Skeletal muscle satellite cell (primary cell): Measurements from ENCODE around the gene MTFR1L.

Experiments
- H3K27me3 ChIP-seq: 2 replicates; pipeline ENCODE4 v1.7.0; 2013; ENCODE audit warnings: low read length; ENCODE audit not compliant: control insufficient read depth, insufficient read depth
- H3K36me3 ChIP-seq: 2 replicates; pipeline ENCODE4 v1.7.0; 2013; ENCODE audit warnings: mild to moderate bottlenecking, control low read depth, low read length; ENCODE audit not compliant: insufficient read depth
- H3K4me1 ChIP-seq: 2 replicates; pipeline ENCODE4 v1.7.0; 2013; ENCODE audit warnings: low read length; ENCODE audit not compliant: control insufficient read depth, insufficient read depth
- H3K4me2 ChIP-seq: 2 replicates; pipeline ENCODE4 v1.7.0; 2013; ENCODE audit warnings: mild to moderate bottlenecking, low read length
- H3K4me3 ChIP-seq: 2 replicates; pipeline ENCODE4 v1.7.0; 2013; ENCODE audit warnings: low read length
- H3K9ac ChIP-seq: 2 replicates; pipeline ENCODE4 v1.7.0; 2013; ENCODE audit warnings: mild to moderate bottlenecking, low read depth, low read length, moderate library complexity
- H3K9me3 ChIP-seq: replicated peaks from 2 replicates; pipeline ENCODE4 v1.7.0; 2013; ENCODE audit warnings: mild to moderate bottlenecking, control low read depth, low read length

Gene MTFR1L

GRCh38 chr1:25804244-25804963 lies 15.3 kb upstream of the MTFR1L start:
- Histone ChIP-seq H3K9ac (peak overlapping the region; percentile 3), H3K4me2 (peak overlapping the region; percentile 5), H3K9me3 (no peaks in the 10 kb centered on the region), H3K4me1 (peaks cover 35% of the 10 kb centered on the region), H3K4me3 (no peak overlapping the region), H3K36me3 (peaks cover 13% of the 10 kb centered on the region), H3K27me3 (no peaks in the 10 kb centered on the region)

GRCh38 chr1:25804964-25805862 lies 14.5 kb upstream of the MTFR1L start:
- Histone ChIP-seq H3K36me3 (peaks cover 19% of the 10 kb centered on the region), H3K9ac (no peak overlapping the region), H3K4me1 (peaks cover 35% of the 10 kb centered on the region), H3K27me3 (no peaks in the 10 kb centered on the region), H3K4me2 (peak overlapping the region; percentile 59), H3K4me3 (no peak overlapping the region), H3K9me3 (no peaks in the 10 kb centered on the region)

GRCh38 chr1:25805863-25806225 lies 13.9 kb upstream of the MTFR1L start:
- Histone ChIP-seq H3K9me3 (no peaks in the 10 kb centered on the region), H3K4me2 (peak overlapping the region; percentile 59), H3K36me3 (peaks cover 26% of the 10 kb centered on the region), H3K4me3 (peak overlapping the region; percentile 21), H3K27me3 (no peaks in the 10 kb centered on the region), H3K9ac (no peak overlapping the region), H3K4me1 (peaks cover 32% of the 10 kb centered on the region)

GRCh38 chr1:25806418-25806817 lies 13.3 kb upstream of the MTFR1L start:
- Histone ChIP-seq H3K9me3 (no peaks in the 10 kb centered on the region), H3K4me2 (peak overlapping the region; percentile 59), H3K27me3 (no peaks in the 10 kb centered on the region), H3K36me3 (peaks cover 31% of the 10 kb centered on the region), H3K4me1 (peaks cover 27% of the 10 kb centered on the region), H3K4me3 (peak overlapping the region; percentile 21), H3K9ac (no peak overlapping the region)

- no peak overlapping the region for H3K4me3 ChIP-seq
- H3K4me1 ChIP-seq = peaks cover 27% of the 10 kb centered on the region
- no peaks in the 10 kb centered on the region for H3K9me3 ChIP-seq
- no peak overlapping the region for H3K4me2 ChIP-seq
- H3K27me3 ChIP-seq = no peaks in the 10 kb centered on the region
- H3K36me3 ChIP-seq = peaks cover 38% of the 10 kb centered on the region
- no peak overlapping the region for H3K9ac ChIP-seq
These were observed 12.0 kb upstream of the MTFR1L start for GRCh38 chr1:25807480-25808390.

- Histone ChIP-seq H3K4me3 (no peak overlapping the region), H3K9me3 (no peaks in the 10 kb centered on the region), H3K9ac (no peak overlapping the region), H3K4me1 (peaks cover 27% of the 10 kb centered on the region), H3K27me3 (no peaks in the 10 kb centered on the region), H3K36me3 (peaks cover 46% of the 10 kb centered on the region), H3K4me2 (no peak overlapping the region)
These were observed 11.1 kb upstream of the MTFR1L start for GRCh38 chr1:25808481-25809244.

GRCh38 chr1:25809283-25809926 lies 10.3 kb upstream of the MTFR1L start:
- H3K9me3 ChIP-seq = no peaks in the 10 kb centered on the region
- no peak overlapping the region for H3K9ac ChIP-seq
- H3K36me3 ChIP-seq = peaks cover 53% of the 10 kb centered on the region
- no peak overlapping the region for H3K4me2 ChIP-seq
- H3K4me1 ChIP-seq = peaks cover 22% of the 10 kb centered on the region
- no peaks in the 10 kb centered on the region for H3K27me3 ChIP-seq
- H3K4me3 ChIP-seq = no peak overlapping the region

GRCh38 chr1:25809929-25810328 lies 9.8 kb upstream of the MTFR1L start:
- Histone ChIP-seq H3K4me2 (no peak overlapping the region), H3K27me3 (no peaks in the 10 kb centered on the region), H3K36me3 (peaks cover 53% of the 10 kb centered on the region), H3K4me3 (no peak overlapping the region), H3K9me3 (no peaks in the 10 kb centered on the region), H3K4me1 (peaks cover 17% of the 10 kb centered on the region), H3K9ac (no peak overlapping the region)

GRCh38 chr1:25810341-25811299 lies 9.1 kb upstream of the MTFR1L start:
- H3K4me1 ChIP-seq = peaks cover 10% of the 10 kb centered on the region
- no peaks in the 10 kb centered on the region for H3K9me3 ChIP-seq
- no peaks in the 10 kb centered on the region for H3K27me3 ChIP-seq
- H3K9ac ChIP-seq = no peak overlapping the region
- H3K36me3 ChIP-seq = peaks cover 53% of the 10 kb centered on the region
- H3K4me2 ChIP-seq = no peak overlapping the region
- no peak overlapping the region for H3K4me3 ChIP-seq
